Heart left ventricle (tissue), 16 donors: ENCODE data around the gene SH3RF3. TPM values are rescaled to one million over a fixed set of nuclear protein-coding genes. Genes with fewer than 3 reads are reported as not detected.

Experiments
- ATAC-seq, 4 donors: fragments of 200-7000 bp; cut with Tn5 transposase; one replicate each; pipeline ENCODE4 v1.9.1; 2020 to 2022; ENCODE audit warnings: moderate library complexity in 4 of 4, mild to moderate bottlenecking in 3 of 4, moderate number of reproducible peaks in 1 of 4
- DNase-seq, 5 donors: peaks; one replicate each; pipeline ENCODE4 v3.0.0-alpha.2; 2020
- H3K27ac ChIP-seq, 12 donors: fragments of 200-600 bp; sonication (generic) in 4 of 12; one replicate each; pipeline versions ENCODE4 v1.5.0 to v1.8.0; 2016 to 2022; ENCODE audit warnings: mild to moderate bottlenecking in 2 of 12
- H3K27me3 ChIP-seq, 9 donors: fragments of 200-600 bp; sonication (generic) in 2 of 9; one replicate each; pipeline versions ENCODE4 v1.5.1 to v1.8.0; 2016 to 2022; ENCODE audit warnings: mild to moderate bottlenecking in 3 of 9
- H3K36me3 ChIP-seq, 9 donors: fragments of 200-600 bp; sonication (generic) in 2 of 9; one replicate each; pipeline versions ENCODE4 v1.5.0 to v1.8.0; 2018 to 2022; ENCODE audit warnings: mild to moderate bottlenecking in 2 of 9
- H3K4me1 ChIP-seq, 12 donors: fragments of 200-600 bp; sonication (generic) in 4 of 12; one replicate each; pipeline versions ENCODE4 v1.5.0 to v1.8.0; 2016 to 2022; ENCODE audit warnings: mild to moderate bottlenecking in 3 of 12
- H3K4me3 ChIP-seq, 12 donors: fragments of 200-600 bp; sonication (generic) in 4 of 12; one replicate each; pipeline versions ENCODE4 v1.5.0 to v1.8.0; 2017 to 2022; ENCODE audit warnings: mild to moderate bottlenecking in 9 of 12, moderate library complexity in 4 of 12
- H3K9me3 ChIP-seq, 12 donors: fragments of 200-600 bp; sonication (generic) in 4 of 12; one replicate each; pipeline versions ENCODE4 v1.5.0 to v1.8.0; 2016 to 2022; ENCODE audit warnings: mild to moderate bottlenecking in 1 of 12
- CTCF ChIP-seq, 12 donors: fragments of 200-600 bp; sonication (generic) in 4 of 12; IDR thresholded peaks; one replicate each; pipeline versions ENCODE4 v1.5.0 to v1.8.0; 2018 to 2022; ENCODE audit warnings: antibody characterized with exemption in 12 of 12, mild to moderate bottlenecking in 5 of 12
- POLR2A ChIP-seq, 2 donors: fragments of 450-650 bp; IDR thresholded peaks; one replicate each; pipeline ENCODE4 v1.6.1; 2017; ENCODE audit warnings: antibody characterized with exemption in 2 of 2, mild to moderate bottlenecking in 2 of 2, moderate library complexity in 2 of 2
- WGBS, 4 donors: extraction: QIAGEN DNeasy Blood & Tissue Kit in 2 of 4; methylation state at CpG; one replicate each; pipeline versions ENCODE4 v1.1.5 to v1.1.7; 2013 to 2018; 5-methylcytosine and 5-hydroxymethylcytosine counted together
- intact Hi-C, 10 donors: fragments of 100-400 bp; cut with DNase I; formaldehyde crosslinking; loops; one replicate each; pipeline versions ENCODE4 v1.11.1 to v1.14.2; 2022
- polyA plus RNA-seq, 2 donors: library from polyadenylated mRNA; stranded (reverse); fragments of 200-250 nt; gene quantifications; one replicate each; pipeline ENCODE4 v1.2.3, GENCODE V29; 2013
- total RNA-seq, 9 donors: library from RNA; depleted of rRNA in 2 of 9; stranded (reverse); fragments of >200 nt in 2 of 9; fragmentation: NEBNext Ultra II Directional in 3 of 9; extraction: Animal tissue kit (Norgen Biotek cat#: 25700) in 3 of 9; gene quantifications; one replicate each; pipeline versions ENCODE4 v1.1.0 to v1.2.4, GENCODE V29; 2016 to 2023
- donor health status: ischemic (EF 13 %, LVEDD 7.1; RV severe dilation, severe dysfunction).
- donor health status: healthy with polysubstance abuse.
- donor health status: DM: no; HTN: yes; CAD: no.
- donor health status: DM: no; HTN: no; CAD: no.
- donor health status: ischemic (EF 25% LVEDD 6.9; RV normal size, moderate dysfunction).
- donor health status: ischemic (EF 25% LVEDD 5.7; RV mildly dilated, moderate dysfunction).
- donor health status: healthy.
- donor health status: DM: yes; HTN: yes; CAD: no.
- donor health status: ischemic (EF 35%, LVEDD 5.7; RV mildly dilated, moderate dysfunction).
- donor health status: nonischemic (EF 11% LVEDD 7.7; RV severe dilation, severe dysfunction).
- donor health status: DM: yes; HTN: yes; CAD: no.
- donor health status: PGD.
- donor health status: ischemic (EF 29% LVEDD 5.4; RV normal size, mild dysfunction).
- donor health status: nonischemic (EF 23%, LVEDD 6.1; RV moderate dilation, normal function).

The SH3RF3 gene
- total and polyA plus RNA-seq, 11 donors: 5.2 to 15.7 (median 7.9) TPM

- ATAC-seq (no peak), DNase-seq (peak in 3 of 5 donors; percentile 10 to 45 (median 19))
- Histone ChIP-seq H3K9me3 (no peaks in the 10 kb centered on the region), H3K4me1 (no peaks in the 10 kb centered on the region), H3K27me3 (no peaks in the 10 kb centered on the region), H3K27ac (no peak overlapping the region), H3K4me3 (no peak overlapping the region), H3K36me3 (peaks cover 0 to 5% (median 0%) of the 10 kb centered on the region in 9 donors)
- intact Hi-C loops: loop anchor here in 2 of 10 donors (10.0 kb wide), 2 partner anchors 54 to 144 kb away; no protein-coding TSS in a partner anchor
- WGBS, 4 donors: 89 to 95% (median 93%) methylated on average over 7 to 9 of the region's 9 CpGs
- TF ChIP-seq CTCF (IDR thresholded peaks at IDR 0.05) (no peak), POLR2A (IDR thresholded peaks at IDR 0.05) (no peak)
These were observed 360.3 kb downstream of the SH3RF3 start for GRCh38 chr2:109489296-109489695.

GRCh38 chr2:109493176-109493935, 364.4 kb downstream of the SH3RF3 start:
- DNase-seq (no peak), ATAC-seq (no peak)
- Histone ChIP-seq H3K4me1 (peaks cover 0 to 19% (median 9%) of the 10 kb centered on the region in 12 donors), H3K9me3 (no peaks in the 10 kb centered on the region), H3K27me3 (no peaks in the 10 kb centered on the region), H3K4me3 (no peak overlapping the region), H3K36me3 (peaks cover 0 to 5% (median 0%) of the 10 kb centered on the region in 9 donors), H3K27ac (no peak overlapping the region)
- no peak for TF ChIP-seq CTCF (IDR thresholded peaks at IDR 0.05)
- intact Hi-C loops: loop anchor here in 5 of 10 donors (5.0 to 10.0 kb wide), 4 partner anchors 41 to 366 kb away; partner anchors contain the start of gene SH3RF3 (in 1 of the 5)
- 69 to 96% (median 71%) methylated on average over 4 of the region's 4 CpGs for WGBS, 4 donors

GRCh38 chr2:109494351-109494750, 365.3 kb downstream of the SH3RF3 start:
- WGBS, 4 donors: 86 to 94% (median 90%) methylated on average over 3 of the region's 3 CpGs
- no peak overlapping the region for H3K27ac ChIP-seq
- peaks cover 0 to 5% (median 0%) of the 10 kb centered on the region in 9 donors for H3K36me3 ChIP-seq
- H3K4me1 ChIP-seq: peaks cover 0 to 24% (median 12%) of the 10 kb centered on the region in 12 donors
- DNase-seq: no peak
- TF ChIP-seq POLR2A (IDR thresholded peaks at IDR 0.05) (no peak), CTCF (IDR thresholded peaks at IDR 0.05) (no peak)
- intact Hi-C loops: loop anchor here in 5 of 10 donors (5.0 to 10.0 kb wide), 4 partner anchors 42 to 367 kb away; partner anchors contain the start of gene SH3RF3 (in 1 of the 5)
- no peak for ATAC-seq
- no peaks in the 10 kb centered on the region for H3K27me3 ChIP-seq
- no peaks in the 10 kb centered on the region for H3K9me3 ChIP-seq
- no peak overlapping the region for H3K4me3 ChIP-seq

GRCh38 chr2:109497463-109497862, 368.5 kb downstream of the SH3RF3 start:
- peaks cover 0 to 24% (median 12%) of the 10 kb centered on the region in 12 donors for H3K4me1 ChIP-seq
- ATAC-seq (peak in 2 of 4 donors; percentile 30 to 54), DNase-seq (no peak)
- TF ChIP-seq POLR2A (IDR thresholded peaks at IDR 0.05) (no peak), CTCF (IDR thresholded peaks at IDR 0.05) (no peak)
- intact Hi-C loops: loop anchor here in 5 of 10 donors (5.0 to 10.0 kb wide), 4 partner anchors 53 to 220 kb away; no protein-coding TSS in a partner anchor
- WGBS, 4 donors: 32 to 67% (median 47%) methylated on average over 8 of the region's 8 CpGs
- H3K27ac ChIP-seq: peak overlapping the region in 1 of 12 donors; percentile 28
- H3K9me3 ChIP-seq: no peaks in the 10 kb centered on the region
- H3K36me3 ChIP-seq: peaks cover 0 to 9% (median 0%) of the 10 kb centered on the region in 9 donors
- no peaks in the 10 kb centered on the region for H3K27me3 ChIP-seq
- no peak overlapping the region for H3K4me3 ChIP-seq
